RWPE2 (cell line): Measurements from ENCODE around the gene ZFP1.
"Not testable (repeated sequence)": the region's sequence is repeated elsewhere in the genome, so short reads cannot be mapped to it uniquely, and the experiment has no call there.

Experiments used
- ATAC-seq: fragments of 200-7000 bp; cut with Tn5 transposase; 3 replicates; pipeline ENCODE4 v1.9.1; 2021; ENCODE audit warnings: low read depth
- DNase-seq: peaks from one replicate; pipeline ENCODE4 v3.0.0-alpha.2; 2020; ENCODE audit warnings: low spot score
- H3K27ac ChIP-seq: fragments of 450-650 bp; 2 replicates; pipeline ENCODE4 v1.5.1; 2017; ENCODE audit warnings: mild to moderate bottlenecking; ENCODE audit not compliant: poor library complexity, severe bottlenecking
- H3K27me3 ChIP-seq: fragments of 250-450 bp; sonication (Bioruptor Pico); 2 replicates; pipeline ENCODE4 v1.5.1; 2021; ENCODE audit warnings: mild to moderate bottlenecking, moderate library complexity; ENCODE audit not compliant: insufficient read depth, poor library complexity, severe bottlenecking
- H3K36me3 ChIP-seq: fragments of 250-450 bp; sonication (Bioruptor Pico); 2 replicates; pipeline ENCODE4 v1.5.1; 2020; ENCODE audit warnings: low read depth, mild to moderate bottlenecking, moderate library complexity
- H3K4me1 ChIP-seq: fragments of 250-450 bp; sonication (Bioruptor Pico); 2 replicates; pipeline ENCODE4 v1.5.1; 2021; ENCODE audit warnings: mild to moderate bottlenecking, moderate library complexity; ENCODE audit not compliant: insufficient read depth, poor library complexity, severe bottlenecking
- H3K4me3 ChIP-seq: fragments of 250-450 bp; sonication (Bioruptor Pico); 2 replicates; pipeline ENCODE4 v1.5.1; 2021; ENCODE audit warnings: mild to moderate bottlenecking, moderate library complexity; ENCODE audit not compliant: severe bottlenecking
- H3K9me3 ChIP-seq: fragments of 250-450 bp; sonication (Bioruptor Pico); 2 replicates; pipeline ENCODE4 v1.5.1; 2021; ENCODE audit warnings: mild to moderate bottlenecking, moderate library complexity; ENCODE audit not compliant: severe bottlenecking
- CTCF ChIP-seq: fragments of 450-650 bp; IDR thresholded peaks from one replicate; pipeline ENCODE4 v1.5.1; 2017; ENCODE audit warnings: mild to moderate bottlenecking, moderate library complexity; ENCODE audit not compliant: poor library complexity, severe bottlenecking

Gene ZFP1

DNA sequence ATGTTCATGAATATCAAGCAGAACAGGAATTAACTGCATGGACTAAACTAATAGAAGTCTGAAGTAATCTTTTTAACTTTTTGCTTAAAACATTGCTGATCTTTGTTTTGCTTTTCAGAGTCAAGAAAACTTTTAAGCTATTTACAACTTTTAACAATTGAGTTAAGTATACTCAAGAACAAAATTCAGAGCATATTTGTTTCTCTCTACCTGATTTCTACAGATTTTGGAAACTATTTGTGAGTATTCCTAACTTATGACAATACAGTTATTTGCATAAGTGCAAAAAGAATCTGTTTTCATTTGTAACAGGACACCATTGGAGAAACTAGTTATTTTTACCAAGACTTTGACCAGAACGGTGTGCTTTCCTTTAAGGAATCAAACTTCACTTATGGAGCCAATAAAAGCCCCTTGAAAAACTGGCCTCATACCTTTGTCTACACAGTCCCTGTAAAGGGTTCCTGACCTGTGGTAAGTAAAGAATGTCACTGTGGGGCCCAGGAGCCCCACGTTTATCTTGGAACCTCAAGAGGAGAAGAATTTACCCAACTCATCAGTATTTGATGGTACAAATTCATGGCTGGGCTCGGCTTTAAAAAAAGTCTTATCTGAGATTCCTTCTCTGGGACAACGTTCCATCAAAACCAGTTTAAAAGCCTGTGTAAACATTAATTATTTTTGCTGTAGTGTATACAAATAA is 20.5 kb upstream of the ZFP1 start:
- Histone ChIP-seq H3K27ac (no peak overlapping the region), H3K9me3 (peaks cover 1% of the 10 kb centered on the region), H3K4me3 (no peak overlapping the region), H3K36me3 (no peaks in the 10 kb centered on the region), H3K4me1 (peaks cover 8% of the 10 kb centered on the region), H3K27me3 (no peaks in the 10 kb centered on the region)
- no peak for DNase-seq
- no peak for TF ChIP-seq CTCF
- no peak for ATAC-seq

DNA sequence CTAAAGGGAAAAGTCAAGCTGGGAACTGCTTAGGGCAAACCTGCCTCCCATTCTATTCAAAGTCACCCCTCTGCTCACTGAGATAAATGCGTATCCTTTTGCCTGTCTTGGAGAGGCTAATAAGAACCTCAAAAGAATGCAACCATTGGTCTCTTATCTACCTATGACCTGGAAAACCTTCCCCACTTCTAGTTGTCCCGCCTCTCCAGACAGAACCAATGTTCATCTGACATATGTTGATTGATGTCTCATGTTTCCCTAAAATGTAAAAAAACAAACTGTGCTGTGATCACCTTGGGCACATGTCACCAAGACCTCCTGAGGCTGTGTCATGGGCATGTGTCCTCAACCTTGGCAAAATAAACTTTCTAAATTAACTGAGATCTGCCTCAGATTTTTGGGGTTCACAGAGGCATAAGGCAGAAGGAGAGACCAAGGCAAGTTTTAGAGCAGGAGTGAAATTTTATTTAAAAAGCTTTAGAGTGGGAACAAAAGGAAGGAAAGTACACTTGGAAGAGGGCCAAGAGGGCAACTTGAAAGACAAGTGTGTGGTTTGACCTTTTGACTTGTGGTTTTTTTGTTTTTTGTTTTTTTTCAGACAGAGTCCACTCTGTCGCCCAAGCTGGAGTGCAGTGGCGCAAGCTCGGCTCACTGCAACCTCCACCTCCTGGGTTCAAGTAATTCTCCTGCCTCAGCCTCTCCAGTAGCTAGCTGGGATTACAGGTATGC is 18.7 kb upstream of the ZFP1 start:
- H3K27me3 ChIP-seq, H3K36me3 ChIP-seq, H3K4me1 ChIP-seq, H3K4me3 ChIP-seq, DNase-seq, H3K9me3 ChIP-seq, ATAC-seq, H3K27ac ChIP-seq: not testable (repeated sequence)

DNA sequence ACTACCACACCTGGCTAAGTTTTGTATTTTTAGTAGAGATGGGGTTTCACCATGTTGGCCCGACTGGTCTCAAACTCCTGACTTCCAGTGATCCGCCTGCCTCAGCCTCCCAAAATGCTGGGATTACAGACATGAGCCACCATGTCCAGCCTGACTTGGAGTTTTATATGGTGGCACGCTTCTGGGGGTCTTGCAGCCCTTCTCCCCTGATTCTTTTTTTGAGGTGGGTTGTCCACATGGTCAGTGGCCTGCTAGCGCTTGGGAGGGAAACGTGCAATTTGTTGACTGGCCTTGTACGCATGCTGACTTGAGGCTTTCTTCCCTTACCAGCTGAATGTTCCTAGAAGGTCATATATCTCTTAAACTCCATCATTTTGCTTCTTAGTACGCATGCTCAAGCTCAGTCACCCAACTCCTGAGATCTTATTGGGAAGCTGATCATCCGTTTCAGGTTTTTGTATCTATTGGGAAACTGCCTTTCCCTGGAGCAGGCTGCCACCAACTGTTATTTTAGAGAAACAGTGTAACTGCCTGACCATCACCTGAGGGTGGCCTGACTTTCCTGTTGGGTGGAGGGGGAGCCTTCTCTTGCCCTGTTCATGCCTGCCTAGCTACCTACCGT is 18.1 kb upstream of the ZFP1 start:
- peak; percentile 25 for TF ChIP-seq CTCF
- peaks cover 8% of the 10 kb centered on the region for H3K4me1 ChIP-seq
- H3K36me3 ChIP-seq: no peaks in the 10 kb centered on the region
- H3K27me3 ChIP-seq: no peaks in the 10 kb centered on the region
- H3K27ac ChIP-seq: no peak overlapping the region
- DNase-seq: no peak
- ATAC-seq: 0 out of 3 replicates have a peak, but pooled peaks have one; percentile 54
- no peak overlapping the region for H3K4me3 ChIP-seq
- no peaks in the 10 kb centered on the region for H3K9me3 ChIP-seq

GRCh38 chr16:75131081-75131480 is 17.2 kb upstream of the ZFP1 start:
- Histone ChIP-seq H3K27ac (no peak overlapping the region), H3K27me3 (no peaks in the 10 kb centered on the region), H3K4me3 (no peak overlapping the region), H3K4me1 (peaks cover 8% of the 10 kb centered on the region), H3K36me3 (no peaks in the 10 kb centered on the region), H3K9me3 (no peaks in the 10 kb centered on the region)
- no peak for DNase-seq
- TF ChIP-seq CTCF: no peak
- no peak for ATAC-seq

DNA sequence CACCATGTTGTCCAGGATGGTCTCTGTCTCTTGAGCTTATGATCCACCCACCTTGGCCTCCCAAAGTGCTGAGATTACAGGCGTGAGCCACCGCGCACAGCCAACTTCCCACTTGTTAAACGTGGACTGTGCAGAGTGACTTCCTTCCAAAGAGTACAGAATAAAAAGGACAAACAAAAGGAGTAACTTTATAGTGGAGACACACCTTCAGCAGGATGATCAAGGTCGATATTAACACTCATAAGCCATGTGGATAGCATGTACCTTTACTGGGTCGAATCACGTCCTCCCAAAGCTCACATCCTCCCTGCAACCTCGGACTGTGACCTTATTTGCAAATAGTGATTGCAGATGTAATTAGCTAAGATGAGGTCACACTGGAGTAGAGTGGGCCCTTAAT is 10.1 kb upstream of the ZFP1 start:
- ATAC-seq: no peak
- TF ChIP-seq CTCF: no peak
- Histone ChIP-seq H3K4me3 (no peak overlapping the region), H3K27ac (no peak overlapping the region), H3K36me3 (no peaks in the 10 kb centered on the region), H3K27me3 (no peaks in the 10 kb centered on the region), H3K9me3 (no peaks in the 10 kb centered on the region), H3K4me1 (no peaks in the 10 kb centered on the region)
- no peak for DNase-seq
